A549 treated with Mapracorat at 1 μM for 4 hours (cell line): ENCODE measurements around the gene HOXB2. TPM values are rescaled to one million over a fixed set of nuclear protein-coding genes. Genes with fewer than 3 reads are reported as not detected.

ENCODE experiments used
- total RNA-seq: library from RNA; stranded (reverse); fragments of 200-300 nt; extraction: Qiagen RNA extraction; gene quantifications from 5 replicates; pipeline ENCODE4 v1.2.3, GENCODE V29; 2022

Gene HOXB2
- 0.32 to 0.59 TPM (median 0.48 TPM) in 5 replicates for total RNA-seq

GRCh38 chr17:48545022-48545375 lies at the start of gene HOXB2:
HOXB2 (minus strand) TSS chr17:48545109; CDS start chr17:48544911, 198 bp downstream.

GRCh38 chr17:48593126-48593829 lies 48.4 kb upstream of the HOXB2 start, which contains the start of gene HOXB5:
HOXB5 (minus strand) TSS chr17:48593779; CDS start chr17:48593682, 97 bp downstream.

GRCh38 chr17:48589831-48590606 lies 45.1 kb upstream of the HOXB2 start, which contains the start of gene HOXB3:
HOXB3 (minus strand) TSS chr17:48590241; CDS start chr17:48552474, 37,767 bp downstream.

GRCh38 chr17:48577946-48578615 lies 33.2 kb upstream of the HOXB2 start, which contains the start of gene HOXB4:
HOXB4 (minus strand) TSS chr17:48578350; CDS start chr17:48578319, 31 bp downstream.

GRCh38 chr17:48530887-48531272 lies 14.0 kb downstream of the HOXB2 start, which contains the start of gene HOXB1:
HOXB1 (minus strand) TSS chr17:48531011; CDS start chr17:48530904, 107 bp downstream.

Other genes with a start within 250 kb of the HOXB2 start
- gene SKAP1, start 114.9 kb downstream of the HOXB2 start, total RNA-seq: 0.45 TPM in 1 of 5 replicates, not detected in the others
- gene HOXB1, start 14.1 kb downstream of the HOXB2 start, total RNA-seq: not detected in 5 replicates
- gene HOXB4, start 33.2 kb upstream of the HOXB2 start, total RNA-seq: 0.06 to 0.21 TPM (median 0.14 TPM) in 5 replicates
- 4.2 to 6.1 TPM (median 5.1 TPM) in 5 replicates for gene HOXB3, start 45.1 kb upstream of the HOXB2 start, total RNA-seq
- 1.4 to 2.8 TPM (median 2.6 TPM) in 5 replicates for gene HOXB5, start 48.7 kb upstream of the HOXB2 start, total RNA-seq
- gene HOXB6, start 59.9 kb upstream of the HOXB2 start, total RNA-seq: 2.9 to 5.9 TPM (median 5.1 TPM) in 5 replicates
- gene HOXB7, start 65.9 kb upstream of the HOXB2 start, total RNA-seq: 30.6 to 34.4 TPM (median 32.6 TPM) in 5 replicates
- gene HOXB8, start 70.2 kb upstream of the HOXB2 start, total RNA-seq: 6.2 to 8.3 TPM (median 7.0 TPM) in 5 replicates
- gene HOXB9, start 81.2 kb upstream of the HOXB2 start, total RNA-seq: 6.9 to 8.0 TPM (median 7.6 TPM) in 5 replicates
- not detected in 5 replicates for gene PRAC1, start 177.4 kb upstream of the HOXB2 start, total RNA-seq
- gene PRAC2, start 178.1 kb upstream of the HOXB2 start, total RNA-seq: not detected in 5 replicates
- gene HOXB13, start 183.6 kb upstream of the HOXB2 start, total RNA-seq: 1.8 to 2.4 TPM (median 2.1 TPM) in 5 replicates